Neural progenitor cell (in vitro differentiated cells): Measurements from ENCODE around the gene OSM. TPM values are rescaled to one million over a fixed set of nuclear protein-coding genes. Genes with fewer than 3 reads are reported as not detected.

ENCODE experiments used
- DNase-seq: peaks from one replicate; pipeline ENCODE4 v3.0.0-alpha.2; 2016; ENCODE audit warnings: low spot score
- H2AFZ ChIP-seq: fragments of 200-600 bp; sonication (generic); replicated peaks from 2 replicates; pipeline ENCODE4 v1.6.1; 2016; ENCODE audit warnings: antibody characterized with exemption
- H3F3A ChIP-seq: fragments of 200-600 bp; sonication (generic); 2 replicates; pipeline ENCODE4 v1.6.1; 2016; ENCODE audit warnings: antibody characterized with exemption, low read depth
- H3K27ac ChIP-seq: fragments of 200-600 bp; sonication (generic); 2 replicates; pipeline ENCODE4 v1.5.1; 2016; ENCODE audit warnings: mild to moderate bottlenecking
- H3K27me3 ChIP-seq: fragments of 200-600 bp; sonication (generic); 2 replicates; pipeline ENCODE4 v1.6.1; 2016; ENCODE audit warnings: mild to moderate bottlenecking, moderate library complexity
- H3K36me3 ChIP-seq: fragments of 200-600 bp; sonication (generic); 2 replicates; pipeline ENCODE4 v1.5.1; 2016
- H3K4me1 ChIP-seq: fragments of 200-600 bp; sonication (generic); 2 replicates; pipeline ENCODE4 v1.6.1; 2016; ENCODE audit warnings: mixed run types
- H3K4me2 ChIP-seq: fragments of 200-600 bp; sonication (generic); 2 replicates; pipeline ENCODE4 v1.6.1; 2016
- H3K4me3 ChIP-seq: fragments of 200-600 bp; sonication (generic); 2 replicates; pipeline ENCODE4 v1.5.1; 2016
- H3K79me2 ChIP-seq: fragments of 200-600 bp; sonication (generic); 2 replicates; pipeline ENCODE4 v1.6.1; 2016; ENCODE audit warnings: low read depth
- H3K9ac ChIP-seq: fragments of 200-600 bp; sonication (generic); 2 replicates; pipeline ENCODE4 v1.6.1; 2016
- H3K9me3 ChIP-seq: fragments of 200-600 bp; sonication (generic); 2 replicates; pipeline ENCODE4 v1.5.1; 2016; ENCODE audit warnings: low read depth
- H4K20me1 ChIP-seq: fragments of 200-600 bp; sonication (generic); 2 replicates; pipeline ENCODE4 v1.6.1; 2016; ENCODE audit warnings: low read depth
- H3K27ac Mint-ChIP-seq: 3 replicates; pipeline ENCODE4 v1.8.0; 2021; ENCODE audit warnings: mixed read lengths
- H3K27me3 Mint-ChIP-seq: 2 replicates; pipeline ENCODE4 v1.8.0; 2022; ENCODE audit warnings: low read depth, mild to moderate bottlenecking, inconsistent platforms, moderate library complexity, mixed read lengths; ENCODE audit not compliant: insufficient read depth
- H3K36me3 Mint-ChIP-seq: 3 replicates; pipeline ENCODE4 v1.8.0; 2021; ENCODE audit warnings: mixed read lengths
- H3K4me1 Mint-ChIP-seq: 3 replicates; pipeline ENCODE4 v1.8.0; 2021; ENCODE audit warnings: mixed read lengths
- H3K4me3 Mint-ChIP-seq: 3 replicates; pipeline ENCODE4 v1.8.0; 2021; ENCODE audit warnings: mild to moderate bottlenecking, moderate library complexity, mixed read lengths
- H3K9me3 Mint-ChIP-seq: 3 replicates; pipeline ENCODE4 v1.8.0; 2020; ENCODE audit warnings: mixed read lengths
- EZH2 ChIP-seq: fragments of 200-600 bp; sonication (generic); IDR thresholded peaks from 2 replicates; pipeline ENCODE4 v1.6.1; 2017; ENCODE audit warnings: antibody characterized with exemption, mild to moderate bottlenecking, moderate library complexity
- EZH2phosphoT487 ChIP-seq: fragments of 200-600 bp; sonication (generic); IDR thresholded peaks from 2 replicates; pipeline ENCODE4 v1.6.1; 2017; ENCODE audit warnings: antibody characterized with exemption
- total RNA-seq: library from RNA; depleted of rRNA; stranded (reverse); fragments of >200 nt; gene quantifications from 2 replicates; pipeline ENCODE4 v1.2.3, GENCODE V29; 2015; ENCODE audit warnings: low replicate concordance
- TF ChIP-seq, protein P1 (sequence below): fragments of 200-600 bp; sonication (generic); IDR thresholded peaks from 2 replicates; pipeline ENCODE4 v1.5.1; 2017; ENCODE audit warnings: antibody characterized with exemption, mild to moderate bottlenecking

OSM gene
- total RNA-seq, 1 donor from 2014 or later = not detected

DNA sequence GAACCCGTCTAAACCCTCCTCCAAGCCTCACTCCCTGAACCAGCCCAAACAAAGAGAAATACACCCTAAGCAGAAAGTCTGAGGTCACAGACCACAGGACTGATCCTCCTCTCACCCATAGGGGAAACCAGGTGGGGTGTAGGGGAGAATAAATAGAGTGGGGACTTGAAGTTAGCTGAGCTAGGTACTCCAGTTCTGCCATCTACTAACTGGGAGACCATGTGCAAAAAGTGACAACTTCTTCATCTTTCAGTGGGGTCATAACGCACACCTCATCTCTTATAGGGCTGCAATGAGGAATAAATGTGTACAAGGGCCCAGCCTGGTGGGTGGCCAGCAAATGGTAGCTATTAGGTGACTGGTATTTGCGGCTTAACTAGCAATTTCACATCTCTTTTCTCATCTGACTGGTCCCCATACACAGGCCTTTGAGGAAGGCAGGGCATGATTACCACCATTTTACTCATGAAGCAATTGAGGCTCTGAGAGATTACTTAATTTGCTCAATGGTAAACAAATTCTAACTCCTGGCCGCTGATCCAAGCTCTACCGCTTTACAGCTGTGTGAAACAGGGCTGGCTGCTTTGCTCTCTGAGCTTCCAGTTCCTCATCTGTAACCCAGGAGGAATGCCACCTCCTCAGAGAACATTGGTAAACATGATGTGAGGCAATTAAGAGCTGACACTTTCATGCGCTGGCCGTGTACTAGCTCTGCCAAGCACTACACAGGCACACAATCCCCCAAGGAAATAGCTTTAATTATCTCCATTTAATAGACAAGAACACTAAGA lies 43.5 kb upstream of the OSM start:
- Histone ChIP-seq H3K27ac (no peak overlapping the region), H3K36me3 (no peaks in the 10 kb centered on the region), H3K4me2 (no peak overlapping the region), H3K9me3 (no peaks in the 10 kb centered on the region), H2AFZ (no peak overlapping the region), H3K79me2 (no peaks in the 10 kb centered on the region), H3K27me3 (no peaks in the 10 kb centered on the region), H3K4me3 (no peak overlapping the region), H3K9ac (no peak overlapping the region), H3K4me1 (peaks cover 6% of the 10 kb centered on the region), H4K20me1 (peaks cover 1% of the 10 kb centered on the region), H3F3A (no peaks in the 10 kb centered on the region)
- TF ChIP-seq EZH2 = no peak
- TF ChIP-seq, protein P1, sequence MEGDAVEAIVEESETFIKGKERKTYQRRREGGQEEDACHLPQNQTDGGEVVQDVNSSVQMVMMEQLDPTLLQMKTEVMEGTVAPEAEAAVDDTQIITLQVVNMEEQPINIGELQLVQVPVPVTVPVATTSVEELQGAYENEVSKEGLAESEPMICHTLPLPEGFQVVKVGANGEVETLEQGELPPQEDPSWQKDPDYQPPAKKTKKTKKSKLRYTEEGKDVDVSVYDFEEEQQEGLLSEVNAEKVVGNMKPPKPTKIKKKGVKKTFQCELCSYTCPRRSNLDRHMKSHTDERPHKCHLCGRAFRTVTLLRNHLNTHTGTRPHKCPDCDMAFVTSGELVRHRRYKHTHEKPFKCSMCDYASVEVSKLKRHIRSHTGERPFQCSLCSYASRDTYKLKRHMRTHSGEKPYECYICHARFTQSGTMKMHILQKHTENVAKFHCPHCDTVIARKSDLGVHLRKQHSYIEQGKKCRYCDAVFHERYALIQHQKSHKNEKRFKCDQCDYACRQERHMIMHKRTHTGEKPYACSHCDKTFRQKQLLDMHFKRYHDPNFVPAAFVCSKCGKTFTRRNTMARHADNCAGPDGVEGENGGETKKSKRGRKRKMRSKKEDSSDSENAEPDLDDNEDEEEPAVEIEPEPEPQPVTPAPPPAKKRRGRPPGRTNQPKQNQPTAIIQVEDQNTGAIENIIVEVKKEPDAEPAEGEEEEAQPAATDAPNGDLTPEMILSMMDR = no peak
- no peak for TF ChIP-seq EZH2phosphoT487
- H3K4me3 Mint-ChIP-seq = no peak overlapping the region
- H3K36me3 Mint-ChIP-seq = no peaks in the 10 kb centered on the region
- H3K9me3 Mint-ChIP-seq = no peaks in the 10 kb centered on the region
- peaks cover 2% of the 10 kb centered on the region for H3K27me3 Mint-ChIP-seq
- H3K4me1 Mint-ChIP-seq = peaks cover 6% of the 10 kb centered on the region
- DNase-seq = no peak
- peak overlapping the region; percentile 9 for H3K27ac Mint-ChIP-seq

DNA sequence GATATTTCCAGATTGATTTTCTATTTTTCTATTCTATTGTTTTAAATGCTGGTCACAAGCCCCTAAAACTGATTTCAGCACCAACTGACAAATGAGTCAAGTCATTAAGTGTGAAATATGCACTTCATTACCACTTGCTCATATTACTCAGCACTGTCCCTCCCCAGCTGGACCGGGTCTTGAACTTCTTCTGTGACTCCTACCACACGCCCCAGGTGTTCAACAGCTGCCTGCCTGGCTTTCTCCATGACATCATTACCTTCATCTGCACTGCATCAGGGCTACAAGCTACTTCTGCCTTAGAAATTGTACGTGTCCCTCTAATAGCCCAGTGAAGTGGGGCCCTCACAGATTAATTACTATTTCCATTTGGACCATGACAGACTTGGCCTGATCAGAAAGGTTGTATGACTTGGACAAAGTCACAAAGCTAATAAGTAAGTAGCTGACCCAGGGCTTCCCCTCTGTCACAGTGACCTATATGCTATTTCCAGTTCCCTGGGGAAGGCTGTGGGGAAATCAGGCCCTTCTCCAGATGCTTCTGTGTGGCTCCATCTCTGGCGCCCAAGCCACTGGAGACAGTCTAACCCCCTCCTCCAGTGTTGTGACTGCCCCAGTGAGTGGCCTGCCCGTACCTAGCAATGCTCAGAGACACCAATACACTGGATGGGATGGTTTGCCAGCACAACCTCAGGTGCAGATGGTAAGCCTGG lies 42.0 kb upstream of the OSM start:
- no peaks in the 10 kb centered on the region for H3K79me2 ChIP-seq
- H3K4me1 ChIP-seq = peaks cover 6% of the 10 kb centered on the region
- no peak overlapping the region for H3K4me3 Mint-ChIP-seq
- no peaks in the 10 kb centered on the region for H3K36me3 Mint-ChIP-seq
- no peaks in the 10 kb centered on the region for H3K36me3 ChIP-seq
- H4K20me1 ChIP-seq = peaks cover 2% of the 10 kb centered on the region
- H3F3A ChIP-seq = no peaks in the 10 kb centered on the region
- H3K27ac Mint-ChIP-seq = no peak overlapping the region
- H2AFZ ChIP-seq = no peak overlapping the region
- no peak overlapping the region for H3K4me2 ChIP-seq
- H3K9me3 ChIP-seq = no peaks in the 10 kb centered on the region
- no peak overlapping the region for H3K4me3 ChIP-seq
- peaks cover 6% of the 10 kb centered on the region for H3K4me1 Mint-ChIP-seq
- H3K9me3 Mint-ChIP-seq = no peaks in the 10 kb centered on the region
- H3K27ac ChIP-seq = no peak overlapping the region
- no peak for DNase-seq
- TF ChIP-seq EZH2 = no peak
- peaks cover 2% of the 10 kb centered on the region for H3K27me3 Mint-ChIP-seq
- no peaks in the 10 kb centered on the region for H3K27me3 ChIP-seq
- H3K9ac ChIP-seq = no peak overlapping the region

DNA sequence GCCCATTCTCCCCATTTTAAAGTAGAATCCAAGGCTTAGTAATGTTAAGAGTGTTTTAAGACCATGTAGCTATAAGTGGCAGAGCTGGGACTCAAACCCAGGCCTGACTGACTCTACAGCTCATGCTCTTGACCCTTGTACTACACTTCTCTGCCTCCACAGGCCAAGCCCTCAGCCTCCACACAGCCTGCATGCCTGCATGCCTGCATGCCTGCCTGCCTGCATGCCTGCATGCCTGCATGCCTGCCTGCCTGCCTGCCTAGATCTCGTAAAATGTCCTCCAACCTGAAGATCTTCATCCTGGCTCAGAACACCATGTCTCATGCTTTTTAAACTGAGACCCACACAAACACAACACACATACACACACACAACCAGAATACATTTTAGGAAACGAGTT lies 41.4 kb upstream of the OSM start:
- Histone ChIP-seq H3F3A (no peaks in the 10 kb centered on the region), H3K4me3 (no peak overlapping the region), H3K36me3 (no peaks in the 10 kb centered on the region), H3K9ac (no peak overlapping the region), H3K4me1 (peaks cover 6% of the 10 kb centered on the region), H3K4me2 (no peak overlapping the region), H2AFZ (no peak overlapping the region), H3K27me3 (no peaks in the 10 kb centered on the region), H3K9me3 (no peaks in the 10 kb centered on the region), H4K20me1 (peaks cover 2% of the 10 kb centered on the region), H3K79me2 (no peaks in the 10 kb centered on the region), H3K27ac (no peak overlapping the region)
- Mint-ChIP-seq H3K9me3 (no peaks in the 10 kb centered on the region), H3K36me3 (no peaks in the 10 kb centered on the region), H3K4me1 (peaks cover 6% of the 10 kb centered on the region), H3K27ac (peak overlapping the region; percentile 55), H3K27me3 (peaks cover 2% of the 10 kb centered on the region), H3K4me3 (no peak overlapping the region)
- no peak for TF ChIP-seq EZH2
- TF ChIP-seq, protein P1 = no peak
- TF ChIP-seq EZH2phosphoT487 = no peak
- no peak for DNase-seq
